Fibroblast of skin of scalp (primary cell): ENCODE data around the gene PLEKHH3.
"Not testable (repeated sequence)": the region's sequence is repeated elsewhere in the genome, so short reads cannot be mapped to it uniquely, and the experiment has no call there.

Experiments
- DNase-seq: peaks from one replicate; pipeline ENCODE4 v3.0.0-alpha.2; 2013

The PLEKHH3 gene

DNA sequence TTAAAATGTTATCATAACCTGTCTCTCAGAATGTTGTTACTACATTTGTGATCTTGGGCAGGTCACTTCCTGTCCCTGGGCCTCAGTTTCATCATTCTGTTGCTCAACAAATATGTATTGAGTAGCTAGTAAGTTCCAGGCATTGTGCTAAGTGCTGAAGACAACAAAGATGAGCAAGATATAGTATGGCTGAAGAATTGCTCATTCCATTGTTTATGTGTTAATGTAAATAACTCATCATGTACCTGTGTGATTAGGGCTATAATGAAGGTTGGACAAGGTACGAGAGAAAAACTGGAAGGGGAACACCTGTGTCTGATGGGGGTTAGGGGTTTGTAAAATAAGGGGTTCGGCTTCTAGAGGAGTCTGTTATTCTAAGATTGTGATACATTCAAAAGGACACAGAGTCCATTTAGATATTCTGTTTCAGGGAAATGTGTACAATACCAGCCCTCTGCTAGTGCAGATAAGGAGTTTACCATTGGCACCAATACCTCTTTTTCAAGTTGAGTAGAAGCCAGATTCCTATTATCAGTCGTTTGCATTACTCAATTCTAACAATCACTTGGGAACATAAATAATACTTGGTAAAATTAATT lies 47.3 kb downstream of the PLEKHH3 start:
- DNase-seq = no peak

DNA sequence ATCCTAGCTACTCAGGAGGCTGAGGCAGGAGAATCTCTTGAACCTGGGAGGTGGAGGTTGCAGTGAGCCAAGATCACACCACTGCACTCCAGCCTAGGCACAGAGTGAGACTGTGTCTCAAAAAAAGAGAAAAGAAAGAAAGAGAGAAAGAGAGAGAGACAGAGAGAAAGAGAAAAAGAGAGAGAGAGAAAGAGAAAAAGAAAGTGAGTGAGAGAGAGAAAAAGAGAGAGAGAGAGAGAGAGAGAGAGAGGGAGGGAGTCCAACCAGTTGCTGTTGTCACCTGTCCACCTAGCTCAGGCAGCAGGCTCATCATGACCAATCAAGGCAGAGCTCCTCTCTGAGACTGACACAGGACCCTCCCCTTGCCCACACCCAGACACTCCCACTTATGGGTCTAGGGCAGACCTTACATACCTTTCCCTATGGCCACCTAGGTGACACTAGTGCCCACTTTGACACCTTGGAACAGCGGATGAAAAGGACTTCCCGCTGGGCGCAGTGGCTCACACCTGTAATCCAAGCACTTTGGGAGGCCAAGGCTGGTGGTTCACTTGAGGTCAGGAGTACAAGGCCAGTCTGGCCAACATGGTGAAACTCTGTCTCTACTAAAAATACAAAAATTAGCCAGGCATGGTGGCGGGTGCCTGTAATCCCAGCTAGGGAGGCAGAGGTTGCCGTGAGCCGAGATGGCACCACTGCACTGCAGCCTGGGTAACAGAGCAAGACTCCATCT lies 49.6 kb downstream of the PLEKHH3 start:
- not testable (repeated sequence) for DNase-seq

DNA sequence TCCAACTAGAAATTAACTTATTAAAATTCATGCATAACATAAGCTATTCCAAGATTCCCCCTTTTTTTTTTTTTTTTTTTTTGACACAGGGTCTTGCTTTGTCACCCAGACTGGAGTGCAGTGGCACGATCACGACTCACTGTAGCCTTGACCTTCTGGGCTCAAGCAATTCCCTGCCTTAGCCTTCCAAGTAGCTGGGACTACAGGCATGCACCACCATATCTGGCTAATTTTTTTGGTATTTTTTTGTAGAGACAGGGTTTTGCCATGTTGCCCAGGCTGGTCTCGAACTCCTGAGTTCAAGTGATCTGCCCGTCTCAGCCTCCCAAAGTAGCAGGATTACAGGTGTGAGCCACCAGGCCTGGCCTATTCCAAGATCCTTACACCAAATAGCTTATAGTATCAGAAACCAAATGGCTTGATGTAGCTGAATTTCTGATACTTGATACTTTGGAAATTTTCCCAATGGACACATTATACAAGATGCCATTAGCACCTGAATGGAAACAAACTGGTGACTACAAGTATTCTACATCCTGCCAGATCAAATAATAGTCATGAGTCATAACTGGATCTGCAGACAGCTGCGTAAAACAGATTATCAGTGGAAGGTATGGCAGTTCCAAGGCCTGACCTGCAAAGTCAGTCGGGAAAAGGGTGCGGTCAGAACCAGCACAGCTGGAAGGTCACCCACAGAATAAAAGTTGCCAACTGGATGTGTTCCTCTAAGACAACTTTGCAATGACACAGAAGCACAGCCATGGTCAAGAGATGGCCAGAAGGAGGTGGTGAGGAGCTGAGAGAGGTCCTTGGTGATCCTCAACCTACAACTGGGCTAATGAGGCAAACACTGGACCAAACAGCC lies 52.8 kb downstream of the PLEKHH3 start:
- DNase-seq = no peak

DNA sequence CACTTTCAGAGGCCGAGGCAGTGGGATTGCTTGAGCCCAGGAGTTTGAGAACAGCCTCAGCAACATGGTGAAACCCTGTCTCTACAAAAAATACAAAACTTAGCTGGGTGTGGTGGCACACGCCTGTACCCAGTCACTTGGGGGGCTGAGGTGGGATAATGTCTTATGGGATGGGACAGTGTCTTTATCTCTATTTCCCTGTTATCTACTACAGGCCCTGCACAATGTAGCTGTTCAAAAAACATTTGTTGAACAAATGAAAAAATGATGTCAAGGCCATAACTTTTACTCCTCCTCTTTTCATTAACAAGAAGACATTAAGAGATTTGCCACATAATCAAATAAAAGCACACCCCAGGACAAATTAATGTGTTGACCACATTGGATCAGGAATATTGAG lies 53.5 kb downstream of the PLEKHH3 start:
- DNase-seq = no peak

DNA sequence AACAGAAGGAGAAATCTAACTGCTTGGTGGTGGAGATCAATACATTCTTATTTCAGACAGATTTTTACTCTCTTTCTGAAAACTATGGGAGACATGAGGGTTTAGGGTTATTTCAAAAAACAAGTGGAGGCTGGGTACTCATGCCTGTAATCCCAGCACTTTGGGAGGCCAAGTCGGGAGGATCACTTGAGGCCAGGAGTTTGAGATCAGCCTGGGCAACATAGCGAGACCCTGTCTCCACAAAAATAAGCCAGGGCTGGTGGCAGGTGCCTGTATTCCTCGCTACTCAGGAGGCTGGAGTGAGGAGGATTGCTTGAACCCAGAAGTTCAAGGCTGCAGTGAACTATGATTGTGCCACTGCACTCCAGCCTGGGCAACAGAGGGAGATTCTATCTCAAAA lies 54.8 kb downstream of the PLEKHH3 start:
- not testable (repeated sequence) for DNase-seq

DNA sequence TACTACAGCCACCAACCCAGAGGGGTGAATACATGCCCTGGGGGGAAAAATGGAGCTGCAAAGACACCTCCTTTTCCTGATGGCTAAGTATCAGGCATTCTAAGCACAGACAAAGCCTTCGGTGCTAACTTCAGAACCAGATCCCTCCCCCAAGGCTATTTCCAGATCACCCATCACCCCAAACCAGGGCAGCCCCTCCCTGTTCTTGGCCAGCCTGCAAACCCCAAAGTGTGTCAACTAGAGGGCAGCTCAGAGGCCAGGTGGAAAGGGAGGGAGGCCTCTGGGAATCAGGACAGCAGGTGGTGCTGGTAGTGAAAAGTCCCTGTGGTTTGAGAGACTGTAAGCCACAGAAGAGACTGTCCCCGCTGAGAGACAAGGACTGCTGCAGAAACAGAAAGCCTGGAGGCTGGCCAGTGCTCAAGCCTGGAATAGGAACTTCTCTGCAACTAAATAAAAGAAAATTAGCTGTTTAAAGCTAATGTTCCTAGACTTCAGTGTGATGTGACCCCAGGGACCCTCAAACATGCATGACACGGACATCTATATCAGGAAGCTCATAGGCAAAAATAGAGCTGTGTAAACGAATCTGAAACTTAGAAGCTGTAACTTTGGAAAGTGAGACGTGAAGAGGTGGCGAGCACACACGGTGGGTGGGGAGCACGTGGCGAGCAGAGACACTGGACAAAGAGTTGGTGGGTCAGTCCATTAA lies 58.2 kb downstream of the PLEKHH3 start:
- DNase-seq = peak; percentile 4

DNA sequence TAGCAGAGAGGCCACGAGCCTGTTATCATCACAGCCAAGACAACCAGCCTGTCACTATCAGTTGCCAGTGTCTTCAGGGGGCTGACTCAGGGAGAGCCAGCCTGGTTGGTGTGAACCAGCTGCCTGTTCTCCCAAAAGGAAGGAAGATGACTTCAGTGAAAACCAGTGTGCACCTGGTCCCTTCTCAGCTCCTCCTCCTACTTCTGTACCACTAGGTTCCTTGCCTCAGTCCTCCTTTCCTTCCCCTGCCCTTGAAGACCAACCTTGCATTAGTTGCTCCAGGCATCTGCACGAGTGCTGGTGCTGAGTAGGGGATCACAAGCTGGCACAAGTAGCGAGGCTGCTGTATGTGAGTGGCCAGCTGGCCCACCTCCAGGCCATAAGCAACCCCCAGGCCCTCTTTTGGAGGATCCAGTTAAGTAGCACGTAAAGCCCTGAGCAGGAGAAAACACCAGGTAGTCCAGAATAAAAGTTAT lies 58.8 kb downstream of the PLEKHH3 start:
- DNase-seq = no peak
